ENCODE results near the gene MSANTD3. TPM values are rescaled to one million over a fixed set of nuclear protein-coding genes. Genes with fewer than 3 reads are reported as not detected.

Gene MSANTD3
- total RNA-seq, 1 experiment from 2014 or later, result 30.2 TPM

DNA sequence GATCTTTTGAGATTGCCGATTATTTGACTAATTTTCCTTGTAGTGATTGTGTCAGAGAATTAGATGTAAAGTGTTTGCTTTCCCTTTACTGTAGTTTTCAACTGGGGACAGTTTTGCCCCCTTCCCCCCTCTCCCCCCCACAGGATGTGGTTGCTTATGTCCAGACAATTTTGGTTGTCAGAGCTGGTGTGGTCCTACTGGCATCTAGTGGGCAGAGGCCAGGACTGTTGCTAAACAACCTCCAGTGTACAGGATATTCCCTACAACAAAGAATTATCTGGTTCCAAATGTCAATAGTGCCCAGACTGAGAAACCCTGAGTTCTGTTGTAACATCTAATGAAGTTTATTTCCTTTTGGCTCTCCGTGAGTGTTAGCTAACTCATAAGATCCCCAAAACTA is 66.0 kb downstream of the MSANTD3 start:
- H3K36me3 Mint-ChIP-seq, result no peaks in the 10 kb centered on the region
- peaks cover 62% of the 10 kb centered on the region for H3K4me1 Mint-ChIP-seq
- no peak for DNase-seq (ENCODE audit: low spot score)
- ATAC-seq, result no peak; the same call in 1 of the 2 replicates
- ChIA-PET CTCF (interaction anchor here (1.1 to 1.5 kb wide), 2 partner anchors 13 to 56 kb away, joined by 3 to 4 read pairs; no protein-coding TSS in a partner anchor), POLR2A (no interaction called here)
- H3K9me3 Mint-ChIP-seq, result no peaks in the 10 kb centered on the region
- H3K27ac Mint-ChIP-seq, result peak overlapping the region; percentile 48
- TF ChIP-seq SP1 (CRISPR knock-in tag; conservative IDR thresholded peaks at IDR 0.05) (no peak), ZNF317 (CRISPR knock-in tag; IDR thresholded peaks at IDR 0.05; ENCODE audit: borderline replicate concordance, low read depth) (no peak), GTF2I (CRISPR knock-in tag; conservative IDR thresholded peaks at IDR 0.05) (no peak), MXD4 (CRISPR knock-in tag; IDR thresholded peaks at IDR 0.05; ENCODE audit: borderline replicate concordance) (no peak), GRHL2 (CRISPR knock-in tag; IDR thresholded peaks at IDR 0.05; ENCODE audit: insufficient replicate concordance, severe bottlenecking) (no peak), JAZF1 (CRISPR knock-in tag; IDR thresholded peaks at IDR 0.05) (no peak), SMAD3 (CRISPR knock-in tag; IDR thresholded peaks at IDR 0.05; ENCODE audit: borderline replicate concordance) (no peak), GABPB1 (CRISPR knock-in tag; IDR thresholded peaks at IDR 0.05) (no peak), EMX1 (CRISPR knock-in tag; IDR thresholded peaks at IDR 0.05) (no peak), ELF4 (CRISPR knock-in tag; IDR thresholded peaks at IDR 0.05; ENCODE audit: low read depth) (no peak), TEAD4 (CRISPR knock-in tag; IDR thresholded peaks at IDR 0.05) (no peak), HMGA2 (CRISPR knock-in tag; IDR thresholded peaks at IDR 0.05) (no peak), ZNF396 (CRISPR knock-in tag; IDR thresholded peaks at IDR 0.05; ENCODE audit: borderline replicate concordance) (no peak)
- TF ChIP-seq, protein P1, sequence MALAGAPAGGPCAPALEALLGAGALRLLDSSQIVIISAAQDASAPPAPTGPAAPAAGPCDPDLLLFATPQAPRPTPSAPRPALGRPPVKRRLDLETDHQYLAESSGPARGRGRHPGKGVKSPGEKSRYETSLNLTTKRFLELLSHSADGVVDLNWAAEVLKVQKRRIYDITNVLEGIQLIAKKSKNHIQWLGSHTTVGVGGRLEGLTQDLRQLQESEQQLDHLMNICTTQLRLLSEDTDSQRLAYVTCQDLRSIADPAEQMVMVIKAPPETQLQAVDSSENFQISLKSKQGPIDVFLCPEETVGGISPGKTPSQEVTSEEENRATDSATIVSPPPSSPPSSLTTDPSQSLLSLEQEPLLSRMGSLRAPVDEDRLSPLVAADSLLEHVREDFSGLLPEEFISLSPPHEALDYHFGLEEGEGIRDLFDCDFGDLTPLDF (CRISPR knock-in tag; IDR thresholded peaks at IDR 0.05), result no peak
- TF ChIP-seq, protein P2, sequence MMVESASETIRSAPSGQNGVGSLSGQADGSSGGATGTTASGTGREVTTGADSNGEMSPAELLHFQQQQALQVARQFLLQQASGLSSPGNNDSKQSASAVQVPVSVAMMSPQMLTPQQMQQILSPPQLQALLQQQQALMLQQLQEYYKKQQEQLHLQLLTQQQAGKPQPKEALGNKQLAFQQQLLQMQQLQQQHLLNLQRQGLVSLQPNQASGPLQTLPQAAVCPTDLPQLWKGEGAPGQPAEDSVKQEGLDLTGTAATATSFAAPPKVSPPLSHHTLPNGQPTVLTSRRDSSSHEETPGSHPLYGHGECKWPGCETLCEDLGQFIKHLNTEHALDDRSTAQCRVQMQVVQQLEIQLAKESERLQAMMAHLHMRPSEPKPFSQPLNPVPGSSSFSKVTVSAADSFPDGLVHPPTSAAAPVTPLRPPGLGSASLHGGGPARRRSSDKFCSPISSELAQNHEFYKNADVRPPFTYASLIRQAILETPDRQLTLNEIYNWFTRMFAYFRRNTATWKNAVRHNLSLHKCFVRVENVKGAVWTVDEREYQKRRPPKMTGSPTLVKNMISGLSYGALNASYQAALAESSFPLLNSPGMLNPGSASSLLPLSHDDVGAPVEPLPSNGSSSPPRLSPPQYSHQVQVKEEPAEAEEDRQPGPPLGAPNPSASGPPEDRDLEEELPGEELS (CRISPR knock-in tag; IDR thresholded peaks at IDR 0.05), result no peak
- no peak overlapping the region for H3K4me3 Mint-ChIP-seq
- no peaks in the 10 kb centered on the region for H3K27me3 Mint-ChIP-seq (ENCODE audit: low read depth)

DNA sequence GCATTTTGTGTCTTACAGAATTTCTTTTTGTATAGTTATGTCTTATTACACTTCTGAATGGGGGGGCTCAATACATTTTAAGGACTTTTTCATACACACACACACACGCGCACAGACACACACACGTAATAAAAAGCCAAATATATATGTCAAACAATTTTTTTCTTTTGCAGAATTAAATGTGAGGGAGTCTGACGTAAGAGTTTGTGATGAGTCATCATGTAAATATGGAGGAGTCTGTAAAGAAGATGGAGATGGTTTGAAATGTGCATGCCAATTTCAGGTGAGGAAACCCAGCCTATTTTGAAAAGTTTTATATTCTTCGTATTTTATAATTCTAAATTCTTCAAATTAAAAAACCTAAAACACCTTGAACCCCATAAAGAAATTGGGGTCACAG is 71.6 kb downstream of the MSANTD3 start:
- H3K27me3 Mint-ChIP-seq (ENCODE audit: low read depth), result no peaks in the 10 kb centered on the region
- H3K36me3 Mint-ChIP-seq, result peaks cover 9% of the 10 kb centered on the region
- ChIA-PET CTCF (no interaction called here), POLR2A (no interaction called here)
- H3K4me1 Mint-ChIP-seq, result peaks cover 33% of the 10 kb centered on the region
- no peaks in the 10 kb centered on the region for H3K9me3 Mint-ChIP-seq
- DNase-seq (ENCODE audit: low spot score) (no peak), ATAC-seq (no peak)
- no peak overlapping the region for H3K4me3 Mint-ChIP-seq
- no peak overlapping the region for H3K27ac Mint-ChIP-seq
- TF ChIP-seq, protein P3, sequence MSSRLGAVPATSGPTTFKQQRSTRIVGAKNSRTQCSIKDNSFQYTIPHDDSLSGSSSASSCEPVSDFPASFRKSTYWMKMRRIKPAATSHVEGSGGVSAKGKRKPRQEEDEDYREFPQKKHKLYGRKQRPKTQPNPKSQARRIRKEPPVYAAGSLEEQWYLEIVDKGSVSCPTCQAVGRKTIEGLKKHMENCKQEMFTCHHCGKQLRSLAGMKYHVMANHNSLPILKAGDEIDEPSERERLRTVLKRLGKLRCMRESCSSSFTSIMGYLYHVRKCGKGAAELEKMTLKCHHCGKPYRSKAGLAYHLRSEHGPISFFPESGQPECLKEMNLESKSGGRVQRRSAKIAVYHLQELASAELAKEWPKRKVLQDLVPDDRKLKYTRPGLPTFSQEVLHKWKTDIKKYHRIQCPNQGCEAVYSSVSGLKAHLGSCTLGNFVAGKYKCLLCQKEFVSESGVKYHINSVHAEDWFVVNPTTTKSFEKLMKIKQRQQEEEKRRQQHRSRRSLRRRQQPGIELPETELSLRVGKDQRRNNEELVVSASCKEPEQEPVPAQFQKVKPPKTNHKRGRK (CRISPR knock-in tag; IDR thresholded peaks at IDR 0.05; ENCODE audit: borderline replicate concordance), result no peak
- TF ChIP-seq NR1H2 (CRISPR knock-in tag; IDR thresholded peaks at IDR 0.05), result no peak
- TF ChIP-seq NFATC4 (CRISPR knock-in tag; IDR thresholded peaks at IDR 0.05), result no peak

DNA sequence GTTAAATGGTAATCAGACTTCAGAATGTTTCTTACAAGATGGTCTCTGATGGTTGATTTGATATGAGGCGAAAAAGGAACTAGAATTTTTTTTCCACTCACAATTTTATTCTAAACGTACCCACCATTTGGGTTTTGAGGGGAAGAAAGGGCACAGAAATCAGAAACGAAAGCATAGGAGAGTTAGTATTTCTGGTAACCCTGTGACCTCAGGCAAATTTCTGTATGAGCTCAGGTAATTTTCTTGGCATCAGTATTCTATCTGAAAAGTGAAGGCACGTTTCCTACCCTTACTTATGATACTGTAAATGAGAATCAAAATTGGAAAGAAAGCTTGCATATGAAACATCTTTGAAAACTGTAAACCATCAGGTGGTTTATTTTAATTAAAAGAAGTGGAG is 72.5 kb downstream of the MSANTD3 start:
- Mint-ChIP-seq H3K27ac (no peak overlapping the region), H3K36me3 (peaks cover 18% of the 10 kb centered on the region), H3K4me1 (peaks cover 28% of the 10 kb centered on the region), H3K4me3 (no peak overlapping the region), H3K9me3 (no peaks in the 10 kb centered on the region), H3K27me3 (ENCODE audit: low read depth) (no peaks in the 10 kb centered on the region)
- CTCF ChIA-PET, result interaction anchor here (0.9 kb wide), 1 partner anchor 27 kb away, joined by 3 read pairs; the partner anchor contains the start of gene TMEFF1
- DNase-seq (ENCODE audit: low spot score) (no peak), ATAC-seq (no peak)
- POLR2A ChIA-PET, result no interaction called here
- TF ChIP-seq NR2C2 (CRISPR knock-in tag; IDR thresholded peaks at IDR 0.05) (no peak), SMAD3 (CRISPR knock-in tag; IDR thresholded peaks at IDR 0.05; ENCODE audit: borderline replicate concordance) (no peak), EMX1 (CRISPR knock-in tag; IDR thresholded peaks at IDR 0.05) (no peak), JAZF1 (CRISPR knock-in tag; IDR thresholded peaks at IDR 0.05) (no peak), RELA (CRISPR knock-in tag; IDR thresholded peaks at IDR 0.05; ENCODE audit: borderline replicate concordance) (no peak), MXD4 (CRISPR knock-in tag; IDR thresholded peaks at IDR 0.05; ENCODE audit: borderline replicate concordance) (no peak)
- TF ChIP-seq, protein P4, sequence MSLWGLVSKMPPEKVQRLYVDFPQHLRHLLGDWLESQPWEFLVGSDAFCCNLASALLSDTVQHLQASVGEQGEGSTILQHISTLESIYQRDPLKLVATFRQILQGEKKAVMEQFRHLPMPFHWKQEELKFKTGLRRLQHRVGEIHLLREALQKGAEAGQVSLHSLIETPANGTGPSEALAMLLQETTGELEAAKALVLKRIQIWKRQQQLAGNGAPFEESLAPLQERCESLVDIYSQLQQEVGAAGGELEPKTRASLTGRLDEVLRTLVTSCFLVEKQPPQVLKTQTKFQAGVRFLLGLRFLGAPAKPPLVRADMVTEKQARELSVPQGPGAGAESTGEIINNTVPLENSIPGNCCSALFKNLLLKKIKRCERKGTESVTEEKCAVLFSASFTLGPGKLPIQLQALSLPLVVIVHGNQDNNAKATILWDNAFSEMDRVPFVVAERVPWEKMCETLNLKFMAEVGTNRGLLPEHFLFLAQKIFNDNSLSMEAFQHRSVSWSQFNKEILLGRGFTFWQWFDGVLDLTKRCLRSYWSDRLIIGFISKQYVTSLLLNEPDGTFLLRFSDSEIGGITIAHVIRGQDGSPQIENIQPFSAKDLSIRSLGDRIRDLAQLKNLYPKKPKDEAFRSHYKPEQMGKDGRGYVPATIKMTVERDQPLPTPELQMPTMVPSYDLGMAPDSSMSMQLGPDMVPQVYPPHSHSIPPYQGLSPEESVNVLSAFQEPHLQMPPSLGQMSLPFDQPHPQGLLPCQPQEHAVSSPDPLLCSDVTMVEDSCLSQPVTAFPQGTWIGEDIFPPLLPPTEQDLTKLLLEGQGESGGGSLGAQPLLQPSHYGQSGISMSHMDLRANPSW (CRISPR knock-in tag; conservative IDR thresholded peaks at IDR 0.05; ENCODE audit: low read depth), result no peak
- TF ChIP-seq, protein P5, sequence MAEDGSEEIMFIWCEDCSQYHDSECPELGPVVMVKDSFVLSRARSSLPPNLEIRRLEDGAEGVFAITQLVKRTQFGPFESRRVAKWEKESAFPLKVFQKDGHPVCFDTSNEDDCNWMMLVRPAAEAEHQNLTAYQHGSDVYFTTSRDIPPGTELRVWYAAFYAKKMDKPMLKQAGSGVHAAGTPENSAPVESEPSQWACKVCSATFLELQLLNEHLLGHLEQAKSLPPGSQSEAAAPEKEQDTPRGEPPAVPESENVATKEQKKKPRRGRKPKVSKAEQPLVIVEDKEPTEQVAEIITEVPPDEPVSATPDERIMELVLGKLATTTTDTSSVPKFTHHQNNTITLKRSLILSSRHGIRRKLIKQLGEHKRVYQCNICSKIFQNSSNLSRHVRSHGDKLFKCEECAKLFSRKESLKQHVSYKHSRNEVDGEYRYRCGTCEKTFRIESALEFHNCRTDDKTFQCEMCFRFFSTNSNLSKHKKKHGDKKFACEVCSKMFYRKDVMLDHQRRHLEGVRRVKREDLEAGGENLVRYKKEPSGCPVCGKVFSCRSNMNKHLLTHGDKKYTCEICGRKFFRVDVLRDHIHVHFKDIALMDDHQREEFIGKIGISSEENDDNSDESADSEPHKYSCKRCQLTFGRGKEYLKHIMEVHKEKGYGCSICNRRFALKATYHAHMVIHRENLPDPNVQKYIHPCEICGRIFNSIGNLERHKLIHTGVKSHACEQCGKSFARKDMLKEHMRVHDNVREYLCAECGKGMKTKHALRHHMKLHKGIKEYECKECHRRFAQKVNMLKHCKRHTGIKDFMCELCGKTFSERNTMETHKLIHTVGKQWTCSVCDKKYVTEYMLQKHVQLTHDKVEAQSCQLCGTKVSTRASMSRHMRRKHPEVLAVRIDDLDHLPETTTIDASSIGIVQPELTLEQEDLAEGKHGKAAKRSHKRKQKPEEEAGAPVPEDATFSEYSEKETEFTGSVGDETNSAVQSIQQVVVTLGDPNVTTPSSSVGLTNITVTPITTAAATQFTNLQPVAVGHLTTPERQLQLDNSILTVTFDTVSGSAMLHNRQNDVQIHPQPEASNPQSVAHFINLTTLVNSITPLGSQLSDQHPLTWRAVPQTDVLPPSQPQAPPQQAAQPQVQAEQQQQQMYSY (CRISPR knock-in tag; IDR thresholded peaks at IDR 0.05), result no peak
